ENCODE data around the gene NLRP12. TPM values are rescaled to one million over a fixed set of nuclear protein-coding genes. Genes with fewer than 3 reads are reported as not detected.
"Not testable (repeated sequence)": the region's sequence is repeated elsewhere in the genome, so short reads cannot be mapped to it uniquely, and the experiment has no call there.

Gene NLRP12
- total RNA-seq, 1 donor from 2014 or later = not detected

DNA sequence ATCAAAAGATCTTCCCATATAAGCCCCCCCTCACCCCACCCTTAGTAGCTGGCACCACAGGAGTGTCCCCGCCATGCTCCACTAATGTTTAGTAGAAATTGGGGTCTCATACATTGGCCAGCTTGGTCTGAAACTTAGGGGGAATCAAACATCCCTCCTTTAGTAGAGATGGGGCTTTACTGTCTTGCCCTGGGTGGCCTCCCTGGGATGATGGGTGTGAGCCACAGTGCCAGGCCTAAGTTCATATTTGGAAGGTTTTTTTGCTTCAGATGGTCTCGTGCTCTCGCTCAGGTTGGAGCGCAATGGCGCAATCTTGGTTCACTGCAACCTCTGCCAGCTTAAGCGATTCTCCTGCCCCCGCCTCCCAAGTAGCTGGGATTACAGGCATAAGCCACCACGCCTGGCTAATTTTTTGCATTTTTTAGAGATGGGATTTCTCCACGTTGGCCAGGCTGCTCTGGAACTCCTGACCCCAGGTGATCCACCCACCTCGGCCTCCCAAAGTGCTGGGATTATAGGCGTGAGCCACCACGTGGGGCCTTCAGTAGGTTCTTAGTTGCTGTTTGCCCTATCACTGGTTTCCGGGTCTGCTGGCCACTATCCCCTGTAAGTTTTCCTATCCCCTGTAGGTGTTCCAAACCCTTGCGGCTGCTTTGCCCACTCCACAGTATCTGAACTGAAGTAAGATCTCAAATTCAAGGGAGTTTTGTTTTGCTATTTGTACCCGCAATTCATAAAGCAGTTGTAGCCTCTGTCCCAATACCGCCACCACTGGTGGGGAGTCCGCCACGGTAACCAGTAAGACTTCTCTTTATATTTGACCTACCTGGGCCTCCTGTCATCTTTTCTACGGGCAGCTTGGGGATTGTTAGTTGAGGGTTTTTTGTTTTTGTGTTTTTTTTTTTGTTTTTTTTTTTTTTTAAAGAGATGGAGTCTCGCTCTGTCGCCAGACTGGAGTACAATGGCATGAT, 34.1 kb downstream of the NLRP12 start:
- Mint-ChIP-seq H3K4me3 (no peak overlapping the region), H3K4me1 (ENCODE audit: low read depth) (no peaks in the 10 kb centered on the region), H3K27me3 (ENCODE audit: insufficient read depth) (no peaks in the 10 kb centered on the region), H3K36me3 (ENCODE audit: low read depth) (no peaks in the 10 kb centered on the region), H3K27ac (no peak overlapping the region), H3K9me3 (no peaks in the 10 kb centered on the region)
- intact Hi-C loops (cut with micrococcal nuclease) = no loop called here
- no peak for DNase-seq (ENCODE audit: low spot score)

DNA sequence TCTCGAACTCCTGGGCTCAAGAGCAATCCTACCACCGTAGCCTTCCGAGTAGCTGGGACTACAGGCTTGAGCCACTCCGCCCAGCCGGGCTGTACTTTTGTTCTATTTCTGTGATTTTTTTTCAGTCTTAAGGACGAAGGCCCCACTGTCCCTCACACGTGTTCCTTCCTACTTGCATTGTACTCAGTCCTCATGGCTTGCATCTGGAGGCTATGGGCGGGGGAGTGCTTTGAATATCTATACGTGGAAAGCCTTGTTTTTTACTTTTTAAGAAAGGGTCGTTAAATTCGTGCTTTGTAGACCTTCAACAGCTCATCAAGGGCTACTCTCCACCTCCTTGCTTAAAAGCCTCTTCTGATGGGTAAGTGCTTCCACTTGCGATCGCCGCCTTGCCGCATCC, 36.8 kb downstream of the NLRP12 start:
- no peaks in the 10 kb centered on the region for H3K27me3 Mint-ChIP-seq (ENCODE audit: insufficient read depth)
- intact Hi-C loops (cut with micrococcal nuclease) = no loop called here
- no peak overlapping the region for H3K27ac Mint-ChIP-seq
- no peak for DNase-seq (ENCODE audit: low spot score)
- no peak overlapping the region for H3K4me3 Mint-ChIP-seq
- H3K4me1 Mint-ChIP-seq (ENCODE audit: low read depth) = no peaks in the 10 kb centered on the region
- H3K9me3 Mint-ChIP-seq = no peaks in the 10 kb centered on the region
- H3K36me3 Mint-ChIP-seq (ENCODE audit: low read depth) = no peaks in the 10 kb centered on the region

DNA sequence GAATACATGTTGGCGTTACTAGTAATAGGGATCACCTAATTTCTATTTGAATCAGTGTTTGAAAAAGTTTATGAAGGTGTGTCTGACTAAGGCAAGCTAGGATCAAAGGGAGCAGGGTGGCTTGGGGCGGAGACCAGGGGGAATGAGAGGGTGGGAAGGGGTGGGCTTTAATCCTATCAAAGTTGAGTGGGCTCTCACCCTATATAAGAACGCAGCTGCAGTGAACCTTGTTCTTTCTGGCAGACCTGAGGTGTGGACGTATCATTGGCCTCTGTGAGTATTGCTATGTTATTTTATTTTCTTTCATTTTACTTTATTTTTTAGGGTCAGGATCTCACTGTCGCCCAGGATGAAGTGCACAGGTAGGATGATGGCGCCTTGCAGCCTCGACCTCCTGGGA, 37.4 kb downstream of the NLRP12 start:
- H3K36me3 Mint-ChIP-seq (ENCODE audit: low read depth) = no peaks in the 10 kb centered on the region
- DNase-seq (ENCODE audit: low spot score) = no peak
- no peaks in the 10 kb centered on the region for H3K4me1 Mint-ChIP-seq (ENCODE audit: low read depth)
- no peak overlapping the region for H3K4me3 Mint-ChIP-seq
- no peaks in the 10 kb centered on the region for H3K27me3 Mint-ChIP-seq (ENCODE audit: insufficient read depth)
- intact Hi-C loops (cut with micrococcal nuclease) = no loop called here
- H3K27ac Mint-ChIP-seq = no peak overlapping the region
- no peaks in the 10 kb centered on the region for H3K9me3 Mint-ChIP-seq

DNA sequence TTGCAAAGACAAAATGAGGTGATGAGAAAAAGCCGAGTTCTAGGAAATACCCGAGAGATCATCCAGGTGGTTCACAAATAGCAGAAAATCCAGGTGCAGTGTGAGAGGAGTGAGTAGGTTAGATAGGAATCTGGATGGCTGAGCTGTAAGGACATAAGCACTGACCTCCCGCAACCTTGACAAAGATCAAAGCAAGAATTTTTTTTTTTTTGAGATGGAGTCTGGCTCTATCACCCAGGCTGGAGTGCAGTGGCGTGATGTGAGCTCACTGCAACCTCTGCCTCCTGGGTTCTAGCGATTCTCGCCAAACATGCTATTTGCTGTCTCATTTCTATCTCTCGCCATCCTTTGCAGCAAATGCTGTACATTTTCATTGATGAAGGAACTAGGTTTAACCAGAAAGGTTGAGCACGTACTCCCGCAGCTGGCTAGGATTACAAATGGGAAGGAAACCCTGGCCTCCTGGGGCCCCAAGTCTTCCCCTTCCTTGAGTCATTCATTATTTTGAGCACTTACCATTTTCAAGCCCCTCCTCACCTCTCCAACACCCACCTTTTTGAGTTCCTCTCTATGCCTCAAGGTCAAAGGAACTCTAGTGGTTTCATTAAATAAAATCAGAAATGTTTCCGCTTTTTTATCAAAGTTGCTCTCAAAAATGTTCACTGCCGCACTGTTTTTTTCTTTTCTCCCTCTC, 38.8 kb downstream of the NLRP12 start:
- Mint-ChIP-seq H3K4me1 (ENCODE audit: low read depth) (no peaks in the 10 kb centered on the region), H3K27me3 (ENCODE audit: insufficient read depth) (no peaks in the 10 kb centered on the region), H3K36me3 (ENCODE audit: low read depth) (no peaks in the 10 kb centered on the region), H3K4me3 (no peak overlapping the region), H3K9me3 (no peaks in the 10 kb centered on the region), H3K27ac (no peak overlapping the region)
- intact Hi-C loops (cut with micrococcal nuclease) = no loop called here
- no peak for DNase-seq (ENCODE audit: low spot score)

DNA sequence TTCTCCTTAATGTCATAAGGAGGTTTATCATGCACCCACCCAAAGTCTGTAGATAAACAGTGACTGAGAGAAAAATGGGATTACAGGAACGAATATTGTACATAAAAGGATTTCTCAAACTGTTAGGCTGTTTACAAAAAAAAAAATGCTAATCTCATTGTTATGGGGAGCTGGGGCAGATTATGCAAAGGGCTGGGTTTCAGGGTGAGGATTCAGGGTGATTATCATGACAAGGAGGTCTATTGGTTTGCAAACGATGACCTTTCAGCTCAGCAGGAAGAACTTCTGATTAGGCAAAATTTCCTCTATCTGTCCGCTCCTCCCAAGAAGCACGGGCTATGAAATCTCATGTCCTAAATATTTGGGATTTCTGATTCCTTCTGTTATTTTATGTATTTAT, 41.4 kb downstream of the NLRP12 start:
- Mint-ChIP-seq H3K9me3 (no peaks in the 10 kb centered on the region), H3K27ac (no peak overlapping the region), H3K4me3 (no peak overlapping the region), H3K4me1 (ENCODE audit: low read depth) (no peaks in the 10 kb centered on the region), H3K36me3 (ENCODE audit: low read depth) (no peaks in the 10 kb centered on the region), H3K27me3 (ENCODE audit: insufficient read depth) (no peaks in the 10 kb centered on the region)
- no peak for DNase-seq (ENCODE audit: low spot score)
- intact Hi-C loops (cut with micrococcal nuclease) = no loop called here

DNA sequence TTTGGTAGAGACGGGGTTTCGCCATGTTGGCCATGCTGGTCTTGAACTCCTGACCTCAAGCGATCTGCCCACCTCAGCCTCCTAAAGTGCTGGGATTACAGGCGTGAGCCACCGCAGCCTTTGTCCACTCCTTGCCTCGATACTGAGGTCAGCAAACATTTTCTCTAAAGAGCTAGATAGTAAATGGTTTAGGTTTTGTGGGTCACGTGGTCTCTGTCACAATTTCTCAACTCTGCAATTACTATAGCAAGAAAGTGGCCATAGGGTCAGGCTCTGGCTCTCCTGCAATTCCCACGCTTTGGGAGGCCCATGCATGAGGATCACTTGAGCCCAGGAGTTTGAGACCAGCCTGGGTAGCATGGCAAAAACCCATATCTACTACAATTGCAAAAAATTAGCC, 42.8 kb downstream of the NLRP12 start:
- DNase-seq (ENCODE audit: low spot score); H3K27ac Mint-ChIP-seq; H3K36me3 Mint-ChIP-seq (ENCODE audit: low read depth); H3K4me1 Mint-ChIP-seq (ENCODE audit: low read depth); H3K4me3 Mint-ChIP-seq; H3K27me3 Mint-ChIP-seq (ENCODE audit: insufficient read depth); intact Hi-C loops (cut with micrococcal nuclease); H3K9me3 Mint-ChIP-seq: not testable (repeated sequence)

DNA sequence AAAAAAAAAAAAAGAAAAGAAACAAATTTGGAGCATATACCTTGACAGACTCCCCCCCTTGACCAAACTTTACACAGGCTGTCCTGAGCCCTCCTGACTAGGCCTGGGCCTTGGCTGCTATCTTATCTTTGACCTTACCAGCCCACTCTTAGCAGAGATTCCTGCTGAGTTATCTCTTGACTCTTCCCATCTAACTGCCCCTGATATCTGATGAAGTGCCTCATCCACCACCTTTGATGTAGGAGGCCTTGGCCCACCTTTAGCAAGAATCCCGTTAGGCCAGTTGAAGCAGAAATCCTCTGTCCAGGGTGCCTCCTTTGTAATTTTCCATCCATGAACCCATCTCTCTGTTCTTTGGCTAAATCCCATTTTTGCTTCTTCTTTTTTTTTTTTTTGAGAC, 43.6 kb downstream of the NLRP12 start:
- DNase-seq (ENCODE audit: low spot score) = no peak
- Mint-ChIP-seq H3K36me3 (ENCODE audit: low read depth) (no peaks in the 10 kb centered on the region), H3K9me3 (no peaks in the 10 kb centered on the region), H3K27me3 (ENCODE audit: insufficient read depth) (no peaks in the 10 kb centered on the region), H3K4me1 (ENCODE audit: low read depth) (no peaks in the 10 kb centered on the region), H3K4me3 (no peak overlapping the region), H3K27ac (no peak overlapping the region)
- intact Hi-C loops (cut with micrococcal nuclease) = no loop called here

DNA sequence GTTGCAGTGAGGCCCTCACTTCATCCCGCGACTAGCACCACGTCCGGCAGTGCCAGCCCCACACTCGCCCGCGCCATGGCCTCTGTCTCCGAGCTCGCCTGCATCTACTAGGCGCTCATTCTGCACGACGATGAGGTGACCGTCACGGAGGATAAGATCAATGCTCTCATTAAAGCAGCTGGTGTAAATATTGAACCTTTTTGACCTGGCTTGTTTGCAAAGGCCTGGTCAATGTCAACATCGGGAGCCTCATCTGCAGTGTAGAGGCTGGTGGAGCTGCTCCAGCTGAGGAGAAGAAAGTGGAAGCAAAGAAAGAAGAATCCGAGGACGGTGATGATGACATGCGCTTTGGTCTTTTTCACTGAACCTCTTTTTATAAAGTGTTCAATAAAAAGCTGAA, 48.6 kb downstream of the NLRP12 start:
- intact Hi-C loops (cut with micrococcal nuclease) = no loop called here
- Mint-ChIP-seq H3K4me1 (ENCODE audit: low read depth) (no peaks in the 10 kb centered on the region), H3K36me3 (ENCODE audit: low read depth) (no peaks in the 10 kb centered on the region), H3K27ac (no peak overlapping the region), H3K4me3 (no peak overlapping the region), H3K27me3 (ENCODE audit: insufficient read depth) (no peaks in the 10 kb centered on the region), H3K9me3 (no peaks in the 10 kb centered on the region)
- no peak for DNase-seq (ENCODE audit: low spot score)

DNA sequence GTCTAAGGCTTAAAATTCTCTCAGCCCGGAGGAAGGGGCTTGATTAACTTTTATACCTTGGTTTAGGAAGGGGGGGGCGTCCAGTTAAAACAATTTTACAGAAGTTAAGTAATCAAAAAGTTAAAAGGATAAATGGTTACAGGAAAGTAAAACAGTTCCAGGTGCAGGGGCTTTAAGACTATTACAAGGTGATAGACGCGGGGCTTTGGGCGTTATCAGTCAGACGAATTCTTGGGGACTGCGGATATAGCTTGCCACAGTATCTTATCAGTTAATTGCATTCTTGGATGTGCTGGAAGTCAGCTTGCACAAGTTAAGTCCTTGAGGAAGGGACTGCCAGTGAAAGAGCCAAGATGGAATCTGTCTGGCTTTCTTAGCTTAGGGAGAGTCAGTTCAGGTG, 49.6 kb downstream of the NLRP12 start:
- H3K27me3 Mint-ChIP-seq (ENCODE audit: insufficient read depth); H3K4me3 Mint-ChIP-seq; DNase-seq (ENCODE audit: low spot score); H3K4me1 Mint-ChIP-seq (ENCODE audit: low read depth); H3K9me3 Mint-ChIP-seq; intact Hi-C loops (cut with micrococcal nuclease); H3K36me3 Mint-ChIP-seq (ENCODE audit: low read depth); H3K27ac Mint-ChIP-seq: not testable (repeated sequence)

DNA sequence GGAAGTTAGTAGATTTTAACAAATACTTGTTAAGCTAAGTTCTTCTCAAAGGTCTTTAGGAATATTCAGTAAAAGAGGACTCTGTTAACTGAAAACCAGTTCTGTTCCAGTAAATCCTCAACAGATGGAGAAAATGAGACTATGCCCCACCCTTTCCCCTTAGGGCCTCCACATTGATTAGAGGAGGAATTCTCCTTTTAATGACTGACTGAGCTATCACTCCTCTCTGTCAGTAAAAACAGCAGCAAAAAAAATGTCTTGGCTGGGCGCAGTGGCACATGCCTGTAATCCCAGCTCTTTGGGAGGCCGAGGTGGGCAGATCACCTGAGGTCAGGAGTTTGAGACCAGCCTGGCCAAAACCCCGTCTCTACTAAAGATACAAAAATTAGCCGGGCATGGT, 50.1 kb downstream of the NLRP12 start:
- no peak overlapping the region for H3K4me3 Mint-ChIP-seq
- intact Hi-C loops (cut with micrococcal nuclease) = no loop called here
- no peak for DNase-seq (ENCODE audit: low spot score)
- no peaks in the 10 kb centered on the region for H3K36me3 Mint-ChIP-seq (ENCODE audit: low read depth)
- no peaks in the 10 kb centered on the region for H3K4me1 Mint-ChIP-seq (ENCODE audit: low read depth)
- no peak overlapping the region for H3K27ac Mint-ChIP-seq
- H3K27me3 Mint-ChIP-seq (ENCODE audit: insufficient read depth) = no peaks in the 10 kb centered on the region
- no peaks in the 10 kb centered on the region for H3K9me3 Mint-ChIP-seq

DNA sequence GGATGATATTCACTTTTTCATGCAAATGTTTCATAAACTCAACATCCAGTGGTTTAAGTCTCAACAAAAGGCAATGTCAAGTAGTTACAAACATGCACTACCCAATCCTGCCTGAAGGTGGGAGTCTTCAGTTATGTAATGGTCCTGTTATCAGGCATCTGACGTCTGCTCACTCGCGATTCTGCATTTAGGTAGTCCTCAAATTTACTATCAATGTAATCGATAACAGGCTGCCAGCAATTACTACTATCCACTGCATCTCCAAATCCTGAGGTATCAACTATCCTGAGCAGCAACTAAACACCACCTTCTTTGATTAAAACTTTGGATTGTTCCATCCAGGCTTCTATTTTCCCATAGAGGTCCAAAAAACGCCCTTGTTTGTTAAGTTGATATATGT, 51.2 kb downstream of the NLRP12 start:
- H3K36me3 Mint-ChIP-seq (ENCODE audit: low read depth) = no peaks in the 10 kb centered on the region
- H3K4me3 Mint-ChIP-seq = no peak overlapping the region
- no peak overlapping the region for H3K27ac Mint-ChIP-seq
- no peaks in the 10 kb centered on the region for H3K27me3 Mint-ChIP-seq (ENCODE audit: insufficient read depth)
- H3K4me1 Mint-ChIP-seq (ENCODE audit: low read depth) = no peaks in the 10 kb centered on the region
- DNase-seq (ENCODE audit: low spot score) = peak; percentile 15
- intact Hi-C loops (cut with micrococcal nuclease) = no loop called here
- no peaks in the 10 kb centered on the region for H3K9me3 Mint-ChIP-seq

DNA sequence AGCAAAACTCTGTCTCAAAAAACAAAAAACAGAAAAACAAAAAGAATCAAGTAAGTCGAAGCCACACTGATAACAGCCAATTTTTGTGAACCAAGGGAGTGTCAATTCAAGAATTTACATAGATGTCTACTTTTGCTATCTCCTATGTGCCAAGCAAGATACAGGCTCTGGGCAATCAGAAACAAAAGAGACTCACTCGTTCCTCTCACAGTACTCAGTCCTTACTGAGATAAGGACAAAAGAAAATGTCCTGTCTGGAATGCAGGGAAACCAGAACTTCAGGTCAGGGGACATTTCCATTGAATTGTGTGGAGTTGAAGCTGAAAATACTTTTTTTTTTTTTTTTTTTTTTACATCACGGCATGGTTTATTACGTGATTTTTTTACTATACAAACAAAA, 53.0 kb downstream of the NLRP12 start:
- no peaks in the 10 kb centered on the region for H3K36me3 Mint-ChIP-seq (ENCODE audit: low read depth)
- no peak overlapping the region for H3K27ac Mint-ChIP-seq
- H3K4me3 Mint-ChIP-seq = no peak overlapping the region
- no peak for DNase-seq (ENCODE audit: low spot score)
- no peaks in the 10 kb centered on the region for H3K27me3 Mint-ChIP-seq (ENCODE audit: insufficient read depth)
- intact Hi-C loops (cut with micrococcal nuclease) = no loop called here
- no peaks in the 10 kb centered on the region for H3K4me1 Mint-ChIP-seq (ENCODE audit: low read depth)
- H3K9me3 Mint-ChIP-seq = peaks cover 3% of the 10 kb centered on the region

DNA sequence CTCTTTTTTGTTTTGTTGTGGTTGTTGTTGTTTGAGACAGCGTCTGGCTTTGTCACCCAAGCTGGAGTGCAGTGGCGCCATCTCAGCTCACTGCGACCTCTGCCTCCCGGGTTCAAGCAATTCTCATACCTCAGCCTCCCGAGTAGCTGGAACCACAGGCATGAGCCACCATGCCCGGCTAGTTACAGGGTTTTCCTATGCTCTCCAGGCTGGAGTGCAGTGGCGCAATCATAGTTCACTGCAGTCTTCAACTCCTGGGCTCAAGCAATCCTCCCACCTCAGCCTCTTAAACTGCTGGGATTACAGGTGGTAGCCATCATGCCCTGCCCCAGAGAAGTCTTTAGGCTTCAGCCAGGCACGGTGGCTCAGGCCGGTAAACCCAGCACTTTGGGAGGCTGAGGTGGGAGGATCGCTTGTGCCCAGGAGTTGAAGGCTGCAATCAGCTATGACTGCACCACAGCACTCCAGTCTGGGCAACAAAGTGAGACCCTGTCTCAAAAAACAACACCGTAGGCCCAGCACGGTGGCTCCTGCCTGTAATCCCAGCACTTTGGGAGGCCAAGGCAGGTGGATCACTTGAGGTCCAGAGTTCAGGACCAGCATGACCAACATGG, 54.3 kb downstream of the NLRP12 start:
- intact Hi-C loops (cut with micrococcal nuclease); H3K4me3 Mint-ChIP-seq; H3K36me3 Mint-ChIP-seq (ENCODE audit: low read depth): not testable (repeated sequence)

More for the DNA sequence above, 54.3 kb downstream of the NLRP12 start:
- not testable (repeated sequence) for H3K27ac Mint-ChIP-seq; DNase-seq (ENCODE audit: low spot score); H3K4me1 Mint-ChIP-seq (ENCODE audit: low read depth); H3K27me3 Mint-ChIP-seq (ENCODE audit: insufficient read depth); H3K9me3 Mint-ChIP-seq
